ENCODE data around the gene RPUSD3. TPM values are rescaled to one million over a fixed set of nuclear protein-coding genes. Genes with fewer than 3 reads are reported as not detected.

The RPUSD3 gene
- total and polyA plus RNA-seq, 9 of the 15 experiments (the other 6 are each of a cell fraction or from before 2014, with no cell fraction given), result 13.8 to 99.0 (median 59.3) TPM

DNA sequence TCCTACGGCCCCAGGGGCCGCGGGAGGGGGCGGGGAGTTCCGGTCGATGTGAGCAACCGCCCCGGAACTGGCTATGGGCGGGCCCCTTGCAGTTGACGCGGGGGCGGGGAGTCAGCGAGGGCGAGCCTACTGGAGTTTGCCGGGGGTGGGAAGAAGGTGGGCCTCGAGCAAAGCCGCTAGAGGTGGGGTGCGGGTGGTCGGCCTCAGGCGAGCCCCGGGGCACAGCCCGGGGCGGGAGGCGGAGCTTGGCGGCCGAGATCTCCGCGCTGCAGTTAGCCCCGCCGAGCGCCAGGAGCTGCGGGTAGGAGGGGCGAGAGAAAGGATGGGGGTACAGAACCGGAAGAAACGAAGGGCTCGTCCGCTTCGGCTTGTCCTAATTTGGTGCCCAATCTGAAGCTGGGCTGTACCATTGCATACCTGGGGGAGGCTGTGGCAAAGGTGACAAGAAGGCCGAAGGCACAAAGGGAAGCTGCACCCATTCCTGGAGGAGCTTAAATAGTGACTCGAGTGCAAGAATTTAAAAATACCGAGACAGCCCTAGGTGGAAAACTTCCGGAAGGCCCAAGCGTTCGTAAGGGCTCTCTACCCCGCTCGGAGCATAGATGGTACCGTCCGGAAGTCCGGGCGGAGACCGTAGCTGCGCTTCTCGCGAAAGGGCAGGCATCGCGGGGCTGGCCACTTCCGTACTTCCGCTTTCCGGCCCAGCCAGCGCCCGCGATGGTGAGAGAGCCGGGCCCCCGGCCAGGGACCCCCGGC, 51.2 kb downstream of the RPUSD3 start, which contains the start of the genes ARPC4 and TADA3 (continued):
- TF ChIP-seq, protein P1, sequence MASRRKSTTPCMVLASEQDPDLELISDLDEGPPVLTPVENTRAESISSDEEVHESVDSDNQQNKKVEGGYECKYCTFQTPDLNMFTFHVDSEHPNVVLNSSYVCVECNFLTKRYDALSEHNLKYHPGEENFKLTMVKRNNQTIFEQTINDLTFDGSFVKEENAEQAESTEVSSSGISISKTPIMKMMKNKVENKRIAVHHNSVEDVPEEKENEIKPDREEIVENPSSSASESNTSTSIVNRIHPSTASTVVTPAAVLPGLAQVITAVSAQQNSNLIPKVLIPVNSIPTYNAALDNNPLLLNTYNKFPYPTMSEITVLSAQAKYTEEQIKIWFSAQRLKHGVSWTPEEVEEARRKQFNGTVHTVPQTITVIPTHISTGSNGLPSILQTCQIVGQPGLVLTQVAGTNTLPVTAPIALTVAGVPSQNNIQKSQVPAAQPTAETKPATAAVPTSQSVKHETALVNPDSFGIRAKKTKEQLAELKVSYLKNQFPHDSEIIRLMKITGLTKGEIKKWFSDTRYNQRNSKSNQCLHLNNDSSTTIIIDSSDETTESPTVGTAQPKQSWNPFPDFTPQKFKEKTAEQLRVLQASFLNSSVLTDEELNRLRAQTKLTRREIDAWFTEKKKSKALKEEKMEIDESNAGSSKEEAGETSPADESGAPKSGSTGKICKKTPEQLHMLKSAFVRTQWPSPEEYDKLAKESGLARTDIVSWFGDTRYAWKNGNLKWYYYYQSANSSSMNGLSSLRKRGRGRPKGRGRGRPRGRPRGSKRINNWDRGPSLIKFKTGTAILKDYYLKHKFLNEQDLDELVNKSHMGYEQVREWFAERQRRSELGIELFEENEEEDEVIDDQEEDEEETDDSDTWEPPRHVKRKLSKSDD (conservative IDR thresholded peaks at IDR 0.05; ENCODE audit: low read length), result peak; percentile 81
- TF ChIP-seq PHF21A (IDR thresholded peaks at IDR 0.05; ENCODE audit: borderline replicate concordance, low read depth) (no peak), MEF2D (tag; conservative IDR thresholded peaks at IDR 0.05; ENCODE audit: low read depth) (0 out of 2 replicates have a peak, but pooled peaks have one; percentile 38), HSF4 (CRISPR knock-in tag; IDR thresholded peaks at IDR 0.05; ENCODE audit: borderline replicate concordance) (no peak), SREBF1 (IDR thresholded peaks at IDR 0.05; ENCODE audit: borderline replicate concordance, low read depth, low read length) (peak; percentile 93; the same call in 1 of the 2 replicates), GABPA (tag; conservative IDR thresholded peaks at IDR 0.05; ENCODE audit: low read depth) (peak; percentile 94), TSC22D4 (tag; IDR thresholded peaks at IDR 0.05) (no peak), SIN3B (IDR thresholded peaks at IDR 0.05; ENCODE audit: low read depth) (peak; percentile 40), TGIF2 (CRISPR knock-in tag; IDR thresholded peaks at IDR 0.05) (no peak), GTF2F1 (IDR thresholded peaks at IDR 0.05; ENCODE audit: low read depth, low read length) (no peak; the same call in 1 of the 2 replicates), DIDO1 (tag; IDR thresholded peaks at IDR 0.05; ENCODE audit: low read depth) (no peak; the same call in 1 of the 2 replicates), RBM39 (optimal IDR thresholded peaks at IDR 0.05; ENCODE audit: low read depth, low read length) (no peak), ZBTB8A (IDR thresholded peaks at IDR 0.05; ENCODE audit: partially characterized antibody) (no peak)
- TF ChIP-seq, protein P2, sequence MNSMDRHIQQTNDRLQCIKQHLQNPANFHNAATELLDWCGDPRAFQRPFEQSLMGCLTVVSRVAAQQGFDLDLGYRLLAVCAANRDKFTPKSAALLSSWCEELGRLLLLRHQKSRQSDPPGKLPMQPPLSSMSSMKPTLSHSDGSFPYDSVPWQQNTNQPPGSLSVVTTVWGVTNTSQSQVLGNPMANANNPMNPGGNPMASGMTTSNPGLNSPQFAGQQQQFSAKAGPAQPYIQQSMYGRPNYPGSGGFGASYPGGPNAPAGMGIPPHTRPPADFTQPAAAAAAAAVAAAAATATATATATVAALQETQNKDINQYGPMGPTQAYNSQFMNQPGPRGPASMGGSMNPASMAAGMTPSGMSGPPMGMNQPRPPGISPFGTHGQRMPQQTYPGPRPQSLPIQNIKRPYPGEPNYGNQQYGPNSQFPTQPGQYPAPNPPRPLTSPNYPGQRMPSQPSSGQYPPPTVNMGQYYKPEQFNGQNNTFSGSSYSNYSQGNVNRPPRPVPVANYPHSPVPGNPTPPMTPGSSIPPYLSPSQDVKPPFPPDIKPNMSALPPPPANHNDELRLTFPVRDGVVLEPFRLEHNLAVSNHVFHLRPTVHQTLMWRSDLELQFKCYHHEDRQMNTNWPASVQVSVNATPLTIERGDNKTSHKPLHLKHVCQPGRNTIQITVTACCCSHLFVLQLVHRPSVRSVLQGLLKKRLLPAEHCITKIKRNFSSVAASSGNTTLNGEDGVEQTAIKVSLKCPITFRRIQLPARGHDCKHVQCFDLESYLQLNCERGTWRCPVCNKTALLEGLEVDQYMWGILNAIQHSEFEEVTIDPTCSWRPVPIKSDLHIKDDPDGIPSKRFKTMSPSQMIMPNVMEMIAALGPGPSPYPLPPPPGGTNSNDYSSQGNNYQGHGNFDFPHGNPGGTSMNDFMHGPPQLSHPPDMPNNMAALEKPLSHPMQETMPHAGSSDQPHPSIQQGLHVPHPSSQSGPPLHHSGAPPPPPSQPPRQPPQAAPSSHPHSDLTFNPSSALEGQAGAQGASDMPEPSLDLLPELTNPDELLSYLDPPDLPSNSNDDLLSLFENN (IDR thresholded peaks at IDR 0.05; ENCODE audit: low read depth in 2 of 2, low read length in 2 of 2), result peak in 1 of 2 experiments; percentile 45; a peak in 1 of 4 replicates
- TF ChIP-seq, protein P3, sequence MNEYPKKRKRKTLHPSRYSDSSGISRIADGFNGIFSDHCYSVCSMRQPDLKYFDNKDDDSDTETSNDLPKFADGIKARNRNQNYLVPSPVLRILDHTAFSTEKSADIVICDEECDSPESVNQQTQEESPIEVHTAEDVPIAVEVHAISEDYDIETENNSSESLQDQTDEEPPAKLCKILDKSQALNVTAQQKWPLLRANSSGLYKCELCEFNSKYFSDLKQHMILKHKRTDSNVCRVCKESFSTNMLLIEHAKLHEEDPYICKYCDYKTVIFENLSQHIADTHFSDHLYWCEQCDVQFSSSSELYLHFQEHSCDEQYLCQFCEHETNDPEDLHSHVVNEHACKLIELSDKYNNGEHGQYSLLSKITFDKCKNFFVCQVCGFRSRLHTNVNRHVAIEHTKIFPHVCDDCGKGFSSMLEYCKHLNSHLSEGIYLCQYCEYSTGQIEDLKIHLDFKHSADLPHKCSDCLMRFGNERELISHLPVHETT (CRISPR knock-in tag; conservative IDR thresholded peaks at IDR 0.05 in 1 of 2, IDR thresholded peaks at IDR 0.05 in 1 of 2), result no peak
- TF ChIP-seq, protein P4, sequence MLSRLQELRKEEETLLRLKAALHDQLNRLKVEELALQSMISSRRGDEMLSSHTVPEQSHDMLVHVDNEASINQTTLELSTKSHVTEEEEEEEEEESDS (CRISPR knock-in tag; IDR thresholded peaks at IDR 0.05), result no peak
- TF ChIP-seq, protein P5, sequence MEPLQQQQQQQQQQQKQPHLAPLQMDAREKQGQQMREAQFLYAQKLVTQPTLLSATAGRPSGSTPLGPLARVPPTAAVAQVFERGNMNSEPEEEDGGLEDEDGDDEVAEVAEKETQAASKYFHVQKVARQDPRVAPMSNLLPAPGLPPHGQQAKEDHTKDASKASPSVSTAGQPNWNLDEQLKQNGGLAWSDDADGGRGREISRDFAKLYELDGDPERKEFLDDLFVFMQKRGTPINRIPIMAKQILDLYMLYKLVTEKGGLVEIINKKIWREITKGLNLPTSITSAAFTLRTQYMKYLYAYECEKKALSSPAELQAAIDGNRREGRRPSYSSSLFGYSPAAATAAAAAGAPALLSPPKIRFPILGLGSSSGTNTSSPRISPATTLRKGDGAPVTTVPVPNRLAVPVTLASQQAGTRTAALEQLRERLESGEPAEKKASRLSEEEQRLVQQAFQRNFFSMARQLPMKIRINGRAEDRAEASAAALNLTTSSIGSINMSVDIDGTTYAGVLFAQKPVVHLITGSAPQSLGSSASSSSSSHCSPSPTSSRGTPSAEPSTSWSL (CRISPR knock-in tag; IDR thresholded peaks at IDR 0.05; ENCODE audit: borderline replicate concordance), result no peak

Measured in K562 (cell line).